Endothelial cell of umbilical vein (primary cell): ENCODE data around the gene ADAM22. TPM values are rescaled to one million over a fixed set of nuclear protein-coding genes. Genes with fewer than 3 reads are reported as not detected.

ENCODE experiments used
- BruUV-seq: library from RNA; stranded (reverse); fragments of 400-500 nt; replicated peaks from 2 replicates; lab custom pipeline; 2021; lab: Mats Ljungman, UMichigan
- CTCF ChIA-PET: fragments of 300-600, 350-600 bp; sonication (Branson Sonifier 250); formaldehyde crosslinking; loops from one replicate; lab custom pipeline; 2021; ENCODE audit warnings: antibody characterized with exemption, inconsistent platforms; lab: Charles Lee
- POLR2A ChIA-PET: fragments of 300-600, 350-600 bp; sonication (Branson Sonifier 250); formaldehyde crosslinking; loops from one replicate; lab custom pipeline; 2021; ENCODE audit warnings: antibody characterized with exemption, inconsistent platforms; lab: Charles Lee
- DNase-seq: peaks from one replicate; pipeline ENCODE4 v3.0.0-alpha.2; 2011; ENCODE audit warnings: low read depth, low spot score
- FAIRE-seq: peaks from 2 replicates; lab custom pipeline; 2011; peaks lifted over from hg19 to GRCh38; lab: Jason Lieb, UNC
- H2AFZ ChIP-seq: 2 replicates; pipeline ENCODE4 v1.6.0; 2012; ENCODE audit warnings: low read depth, low read length, control low read depth, inconsistent platforms
- H3K27ac ChIP-seq: 2 replicates; pipeline ENCODE4 v1.5.1; 2011; ENCODE audit warnings: low read depth, mild to moderate bottlenecking, control low read depth, low read length, moderate library complexity; ENCODE audit not compliant: insufficient read depth
- H3K27me3 ChIP-seq, 2 experiments: 2 replicates each; pipeline versions ENCODE4 v1.6.0 to v1.6.1; 2011; ENCODE audit warnings: low read length in 2 of 2, mixed read lengths in 1 of 2; ENCODE audit not compliant: control insufficient read depth in 2 of 2, insufficient read depth in 2 of 2
- H3K36me3 ChIP-seq, 2 experiments: 2 replicates in 1 of 2; 3 replicates in 1 of 2; pipeline ENCODE4 v1.5.1; 2011; ENCODE audit warnings: low read length in 2 of 2, mild to moderate bottlenecking in 1 of 2, moderate library complexity in 1 of 2; ENCODE audit not compliant: control insufficient read depth in 2 of 2, insufficient read depth in 2 of 2; ENCODE audit errors: extremely low read depth in 1 of 2
- H3K4me1 ChIP-seq: 3 replicates; pipeline ENCODE4 v1.5.1; 2011; ENCODE audit warnings: mild to moderate bottlenecking, low read length; ENCODE audit not compliant: control insufficient read depth, insufficient read depth; ENCODE audit errors: extremely low read depth
- H3K4me2 ChIP-seq: 2 replicates; pipeline ENCODE4 v1.6.1; 2011; ENCODE audit warnings: low read length, control low read depth, mixed read lengths; ENCODE audit not compliant: insufficient read depth
- H3K4me3 ChIP-seq, 3 experiments: fragments of 200-600 bp in 1 of 3; sonication (generic), shearing (Covaris generic) in 1 of 3; replicated peaks in 1 of 3; 2 replicates each; pipeline ENCODE4 v1.5.1; 2011 to 2016; ENCODE audit warnings: control low read depth in 3 of 3, low read length in 3 of 3, mild to moderate bottlenecking in 2 of 3, inconsistent platforms in 1 of 3, low read depth in 1 of 3, moderate library complexity in 1 of 3; ENCODE audit not compliant: insufficient read depth in 1 of 3
- H3K79me2 ChIP-seq: 2 replicates; pipeline ENCODE4 v1.6.0; 2012; ENCODE audit warnings: low read length, inconsistent platforms; ENCODE audit not compliant: control insufficient read depth, insufficient read depth
- H3K9ac ChIP-seq: replicated peaks from 2 replicates; pipeline ENCODE3; 2011; ENCODE audit warnings: low read length, control low read depth; ENCODE audit not compliant: insufficient read depth; ENCODE audit errors: extremely low read depth
- H3K9me1 ChIP-seq: replicated peaks from 3 replicates; pipeline ENCODE4 v1.6.0; 2011; ENCODE audit warnings: mild to moderate bottlenecking, low read length; ENCODE audit not compliant: control insufficient read depth, insufficient read depth; ENCODE audit errors: extremely low read depth
- H3K9me3 ChIP-seq: replicated peaks from 2 replicates; pipeline ENCODE4 v1.5.1; 2012; ENCODE audit warnings: low read length, inconsistent platforms; ENCODE audit not compliant: control insufficient read depth, insufficient read depth
- H4K20me1 ChIP-seq: replicated peaks from 2 replicates; pipeline ENCODE3; 2011; ENCODE audit warnings: mild to moderate bottlenecking, low read length; ENCODE audit not compliant: control insufficient read depth, insufficient read depth; ENCODE audit errors: extremely low read depth
- CTCF ChIP-seq, 2 donors: IDR thresholded peaks; 1 replicate in 1 of 2; 2 replicates in 1 of 2; pipeline ENCODE4 v1.5.1; 2011; ENCODE audit warnings: low read length in 2 of 2, mild to moderate bottlenecking in 2 of 2, moderate library complexity in 2 of 2, control low read depth in 1 of 2, inconsistent platforms in 1 of 2, low read depth in 1 of 2; ENCODE audit not compliant: insufficient read depth in 1 of 2; ENCODE audit errors: extremely low read depth in 1 of 2
- EZH2 ChIP-seq: IDR thresholded peaks from 2 replicates; pipeline ENCODE4 v1.6.1; 2012; ENCODE audit warnings: borderline replicate concordance, low read depth, mild to moderate bottlenecking, moderate library complexity, low read length, inconsistent platforms; ENCODE audit not compliant: severe bottlenecking
- FOS ChIP-seq: IDR thresholded peaks from 2 replicates; pipeline ENCODE4 v1.6.1; 2011; ENCODE audit warnings: mild to moderate bottlenecking, low read length, moderate library complexity, borderline replicate concordance; ENCODE audit not compliant: insufficient read depth
- GATA2 ChIP-seq: IDR thresholded peaks from 2 replicates; pipeline ENCODE4 v1.7.0; 2011; ENCODE audit warnings: low read depth, mild to moderate bottlenecking, moderate library complexity, mixed read lengths, low read length; ENCODE audit not compliant: insufficient read length, insufficient read depth
- JUN ChIP-seq: IDR thresholded peaks from 2 replicates; pipeline ENCODE4 v1.6.1; 2011; ENCODE audit warnings: borderline replicate concordance, low read depth; ENCODE audit not compliant: insufficient read length, insufficient read depth
- MAX ChIP-seq: IDR thresholded peaks from 2 replicates; pipeline ENCODE4 v1.6.1; 2011; ENCODE audit not compliant: insufficient read depth, insufficient read length
- MYC ChIP-seq: IDR thresholded peaks from one replicate; pipeline ENCODE4 v1.6.1; 2011; ENCODE audit warnings: mild to moderate bottlenecking, low read depth, low read length
- POLR2A ChIP-seq: IDR thresholded peaks from 2 replicates; pipeline ENCODE4 v1.6.1; 2012; ENCODE audit warnings: low read depth, mild to moderate bottlenecking, control low read depth, low read length
- POLR2AphosphoS5 ChIP-seq: IDR thresholded peaks from 2 replicates; pipeline ENCODE4 v1.6.1; 2012; ENCODE audit warnings: low read depth, mild to moderate bottlenecking, control low read depth, low read length, moderate library complexity; ENCODE audit not compliant: insufficient read depth
- dilution Hi-C: fragments of 300-500 bp; cut with MboI; formaldehyde crosslinking; loops from one replicate; pipeline ENCODE4 v1.15.0; 2019; ENCODE audit warnings: low sequenced_read_pairs; ENCODE audit not compliant: extremely low pct_ligation_motif_present
- intact Hi-C: fragments of 100-400 bp; cut with micrococcal nuclease; formaldehyde crosslinking; loops from one replicate; pipeline ENCODE4 v1.10.0; 2022
- polyA plus RNA-seq, 4 experiments: library from polyadenylated mRNA; depleted of rRNA in 3 of 4; stranded (reverse) in 3 of 4; unstranded in 1 of 4; fragments of >200 nt; gene quantifications; 2 replicates each; pipeline versions ENCODE4 v1.2.1 to v1.2.3, GENCODE V29; 2011 to 2012; ENCODE audit warnings: missing spikeins in 1 of 4
- total RNA-seq: library from RNA; stranded (reverse); gene quantifications from 2 replicates; pipeline ENCODE4 v1.2.3, GENCODE V29; 2021

ADAM22 gene
- total and polyA plus RNA-seq, 2 donors (not counting 3 experiments of a cell fraction or from before 2014, with no cell fraction given) = 0.33 to 0.53 TPM

GRCh38 chr7:88223265-88223664 is 289.2 kb downstream of the ADAM22 start:
- TF ChIP-seq POLR2A (no peak), MAX (no peak), JUN (no peak), GATA2 (no peak), EZH2 (no peak), FOS (no peak), MYC (no peak), CTCF (IDR thresholded peaks at IDR 0.05; ENCODE audit: extremely low read depth in 1 of 2, insufficient read depth in 1 of 2, low read depth in 1 of 2, low read length in 2 of 2) (no peak), POLR2AphosphoS5 (no peak)
- peaks cover 15% of the 10 kb centered on the region for H3K4me1 ChIP-seq
- POLR2A ChIA-PET = no interaction called here
- H3K36me3 ChIP-seq = no peaks in the 10 kb centered on the region
- no peak overlapping the region for H3K4me2 ChIP-seq
- H3K27me3 ChIP-seq = no peaks in the 10 kb centered on the region
- no peaks in the 10 kb centered on the region for H3K9me3 ChIP-seq
- FAIRE-seq = no peak
- dilution Hi-C loops (no loop called here), intact Hi-C loops (loop anchor here (5.0 kb wide), 1 partner anchor 174 kb away; no protein-coding TSS in a partner anchor)
- BruUV-seq = no TSS peak
- CTCF ChIA-PET = no interaction called here
- H3K4me3 ChIP-seq = no peak overlapping the region
- H3K27ac ChIP-seq = no peak overlapping the region
- no peak for DNase-seq
- no peak overlapping the region for H2AFZ ChIP-seq
- H3K9ac ChIP-seq = no peak overlapping the region
- no peaks in the 10 kb centered on the region for H3K9me1 ChIP-seq
- H4K20me1 ChIP-seq = no peaks in the 10 kb centered on the region
- H3K79me2 ChIP-seq = peaks cover 15% of the 10 kb centered on the region
